Fibroblast of gingiva (primary cell): ENCODE data around the gene SLF2.

Experiments
- DNase-seq: peaks from one replicate; pipeline ENCODE4 v3.0.0-alpha.2; 2011; ENCODE audit warnings: low read depth

The SLF2 gene

GRCh38 chr10:101000127-101000914 is 87.6 kb downstream of the SLF2 start:
- DNase-seq, result no peak

GRCh38 chr10:101000915-101001658 is 88.3 kb downstream of the SLF2 start:
- DNase-seq, result peak; percentile 92

- no peak for DNase-seq
Measured at GRCh38 chr10:101001659-101002035, 88.9 kb downstream of the SLF2 start.

- DNase-seq, result no peak
Measured at GRCh38 chr10:101002456-101002855, 89.7 kb downstream of the SLF2 start.

- DNase-seq, result no peak
Measured at GRCh38 chr10:101003639-101004206, 91.0 kb downstream of the SLF2 start.

- DNase-seq, result no peak
Measured at GRCh38 chr10:101005361-101005760, 92.6 kb downstream of the SLF2 start.

GRCh38 chr10:101005869-101006567 is 93.3 kb downstream of the SLF2 start:
- no peak for DNase-seq

- DNase-seq, result no peak
Measured at GRCh38 chr10:101006593-101007098, 93.9 kb downstream of the SLF2 start.

- no peak for DNase-seq
Measured at GRCh38 chr10:101007099-101007711, 94.4 kb downstream of the SLF2 start.

- no peak for DNase-seq
Measured at GRCh38 chr10:101007915-101008822, 95.4 kb downstream of the SLF2 start.

GRCh38 chr10:101008823-101009423 is 96.2 kb downstream of the SLF2 start:
- no peak for DNase-seq

GRCh38 chr10:101010329-101010728 is 97.6 kb downstream of the SLF2 start:
- DNase-seq, result no peak

- DNase-seq, result no peak
Measured at GRCh38 chr10:101011517-101012423, 99.0 kb downstream of the SLF2 start.

- peak; percentile 84 for DNase-seq
Measured at GRCh38 chr10:101012525-101013364, 100.0 kb downstream of the SLF2 start.

- no peak for DNase-seq
Measured at GRCh38 chr10:101013365-101013825, 100.6 kb downstream of the SLF2 start.

GRCh38 chr10:101014230-101014884 is 101.6 kb downstream of the SLF2 start:
- DNase-seq, result peak; percentile 56
